C4-2B (cell line): ENCODE results near the gene CLEC12A.

Experiments used
- H3K27ac ChIP-seq: fragments of 450-650 bp; 2 replicates; pipeline ENCODE4 v1.5.1; 2017
- CTCF ChIP-seq: fragments of 450-650 bp; conservative IDR thresholded peaks from 2 replicates; pipeline ENCODE4 v1.5.1; 2017; ENCODE audit warnings: mild to moderate bottlenecking
- ZFX ChIP-seq: fragments of 450-650 bp; IDR thresholded peaks from 2 replicates; pipeline ENCODE4 v1.6.1; 2017

Gene CLEC12A

GRCh38 chr12:9999016-9999415 is 27.8 kb downstream of the CLEC12A start, which contains the start of gene CLEC1B:
Gene CLEC1B (minus strand): TSS chr12:9999121. CDS start chr12:9999100, 21 bp downstream.
- H3K27ac ChIP-seq: no peak within 1 kb of the TSS
- TF ChIP-seq ZFX (no peak), CTCF (no peak)

DNA sequence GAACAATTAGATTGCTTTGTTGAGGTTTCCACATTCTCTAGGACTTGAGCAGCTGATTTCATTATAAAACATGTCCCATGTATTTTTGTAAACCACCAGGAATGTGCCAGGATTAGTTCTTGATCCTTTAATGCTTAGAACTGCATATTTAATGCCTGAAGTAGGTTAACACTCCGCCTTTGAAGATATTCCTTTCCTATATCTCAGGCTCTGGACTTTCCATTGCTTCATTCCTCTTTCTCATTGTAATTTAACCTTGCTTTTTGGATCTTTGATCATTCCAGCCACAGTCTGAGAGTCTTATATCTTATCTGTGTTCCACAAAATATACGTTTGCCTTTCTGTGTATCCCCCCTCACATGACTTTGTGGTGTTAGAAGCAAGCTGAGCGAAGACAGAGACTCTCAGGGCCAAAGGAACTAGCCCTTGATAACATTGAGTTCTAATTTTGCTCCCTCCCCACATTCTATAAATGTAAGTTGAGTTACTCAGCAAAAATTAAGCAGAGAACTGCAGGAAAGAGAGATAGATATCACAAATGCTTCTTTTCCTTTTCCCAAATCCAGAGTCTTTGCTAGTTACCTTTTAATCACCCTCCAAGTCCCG is 30.1 kb downstream of the CLEC12A start:
- no peak overlapping the region for H3K27ac ChIP-seq
- no peak for TF ChIP-seq CTCF

DNA sequence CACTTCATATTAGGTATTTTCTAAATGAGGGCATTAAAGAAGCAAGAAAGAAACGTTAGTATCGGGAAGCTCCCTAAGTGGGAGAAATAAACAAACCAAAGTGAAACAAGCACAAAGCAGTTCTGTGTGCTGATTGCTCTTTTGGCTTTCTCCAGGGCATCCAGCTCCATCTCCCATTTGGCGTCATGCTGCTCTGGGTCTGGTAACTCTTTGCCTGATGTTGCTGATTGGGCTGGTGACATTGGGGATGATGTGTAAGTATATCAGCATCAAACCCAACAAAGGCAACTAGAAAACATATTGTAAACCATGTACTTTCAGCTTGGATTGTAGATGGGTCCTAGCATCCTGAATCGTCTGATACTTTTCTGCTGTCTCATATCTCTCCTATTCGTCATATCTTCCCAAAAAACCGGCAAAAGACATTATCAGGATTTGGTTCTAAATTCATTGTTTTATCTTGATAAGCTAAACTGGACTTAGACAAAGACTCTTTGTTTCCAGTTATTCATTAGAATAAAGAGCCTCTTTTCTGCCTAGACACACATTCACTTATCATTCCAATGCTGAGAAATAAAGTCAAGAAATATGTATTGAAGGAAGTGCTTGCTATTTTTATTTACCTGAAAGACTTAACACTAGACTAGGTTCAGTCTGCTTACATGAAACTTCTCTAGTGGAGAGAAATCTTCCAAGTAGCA is 41.6 kb downstream of the CLEC12A start:
- no peak overlapping the region for H3K27ac ChIP-seq
- TF ChIP-seq CTCF (no peak), ZFX (no peak)

DNA sequence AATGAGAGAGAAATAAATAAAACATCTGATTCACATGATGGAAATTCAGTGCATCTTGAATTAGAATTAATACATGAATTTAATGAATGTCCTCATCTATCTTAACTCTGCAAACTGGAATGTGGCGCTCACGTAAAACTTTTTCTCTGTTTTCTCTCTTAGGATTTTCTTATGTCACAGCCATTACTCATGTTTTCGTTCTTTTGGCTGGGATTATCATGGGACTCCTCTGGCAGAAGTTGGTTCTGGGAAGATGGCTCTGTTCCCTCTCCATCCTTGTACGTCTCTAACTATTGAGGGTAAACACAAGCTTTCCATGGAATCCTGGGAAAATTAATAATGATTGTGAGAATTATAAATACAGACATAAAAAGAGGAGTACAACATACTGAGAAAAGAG is 44.2 kb downstream of the CLEC12A start:
- H3K27ac ChIP-seq: no peak overlapping the region
- no peak for TF ChIP-seq CTCF
- no peak for TF ChIP-seq ZFX

- no peak overlapping the region for H3K27ac ChIP-seq
- no peak for TF ChIP-seq ZFX
- no peak for TF ChIP-seq CTCF
Measured at GRCh38 chr12:10016881-10017280, 45.7 kb downstream of the CLEC12A start.

GRCh38 chr12:10018386-10018785 is 47.2 kb downstream of the CLEC12A start:
- no peak for TF ChIP-seq CTCF
- no peak for TF ChIP-seq ZFX

DNA sequence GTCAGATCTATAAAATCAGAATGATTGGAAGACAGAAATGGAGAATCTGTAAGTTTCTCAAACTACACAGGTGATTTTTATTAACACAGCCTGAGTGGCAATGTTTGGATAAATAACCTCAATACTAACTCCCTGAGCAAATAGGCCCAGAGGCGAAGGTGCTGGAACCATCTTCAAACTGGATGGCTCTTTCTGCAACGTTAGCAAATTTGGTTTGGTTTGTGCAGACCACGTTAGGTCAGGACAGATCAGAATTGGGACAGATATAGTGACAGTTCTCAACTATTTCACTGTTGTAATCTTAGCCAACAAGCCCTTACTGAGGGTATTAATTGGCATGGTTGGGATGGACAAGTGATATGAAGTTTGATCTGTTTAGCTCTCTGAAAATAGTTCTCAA is 50.1 kb downstream of the CLEC12A start:
- TF ChIP-seq ZFX (no peak), CTCF (no peak)
- H3K27ac ChIP-seq: no peak overlapping the region

More at GRCh38 chr12:10018386-10018785, 47.2 kb downstream of the CLEC12A start:
- H3K27ac ChIP-seq: no peak overlapping the region
